GM19035 (cell line): ENCODE measurements around the gene KLC1.
"Not testable (repeated sequence)": the region's sequence is repeated elsewhere in the genome, so short reads cannot be mapped to it uniquely, and the experiment has no call there.

Experiments
- ATAC-seq: cut with Tn5 transposase; IDR thresholded peaks from one replicate; pipeline ENCODE4 v1.9.1; 2021; ENCODE audit not compliant: unreplicated experiment

KLC1 gene

GRCh38 chr14:103628684-103629502, at the start of gene KLC1:
Gene KLC1 (plus strand): TSS chr14:103629211. CDS start chr14:103654565, 25,354 bp downstream.
- peak; percentile 65 for ATAC-seq

GRCh38 chr14:103581206-103581605, 47.8 kb upstream of the KLC1 start:
- no peak for ATAC-seq

DNA sequence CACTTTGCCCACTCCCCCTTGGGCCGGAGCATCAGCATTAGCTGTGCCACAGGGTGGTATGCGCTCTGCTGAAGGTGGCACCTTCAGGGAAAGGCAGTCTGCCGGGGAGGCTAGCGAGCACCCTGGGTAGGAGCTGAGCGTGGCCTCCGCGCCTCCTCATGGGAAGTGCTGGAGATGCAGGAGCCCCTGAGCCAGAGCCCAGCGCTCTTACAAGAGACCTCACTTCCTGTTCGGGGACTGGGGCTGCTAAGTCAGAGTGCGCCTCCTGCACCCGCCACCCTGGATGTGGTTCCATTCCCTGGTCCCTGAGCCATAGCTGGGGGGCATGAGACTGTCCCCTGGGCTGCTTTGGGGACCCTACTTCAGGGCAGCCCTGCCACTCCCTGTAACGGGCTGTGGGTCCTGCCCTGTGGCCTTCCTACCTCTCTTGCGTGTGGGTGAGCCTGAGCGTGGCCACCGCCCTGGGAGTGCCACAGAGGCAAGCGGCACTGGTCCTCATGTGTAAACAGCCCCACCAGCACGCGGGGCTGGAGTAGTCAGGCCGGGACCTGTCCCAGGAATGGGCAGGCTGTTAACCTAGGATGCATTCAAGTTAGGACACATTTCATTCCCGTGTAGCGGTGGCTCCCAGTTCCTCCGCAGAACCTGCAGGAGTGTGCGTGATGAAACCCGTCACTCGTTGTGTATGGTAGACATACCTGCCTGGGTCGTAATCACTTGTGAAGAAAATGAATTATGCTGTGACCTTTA, 46.9 kb upstream of the KLC1 start:
- no peak for ATAC-seq

GRCh38 chr14:103584326-103584915, 44.6 kb upstream of the KLC1 start:
- no peak for ATAC-seq

- ATAC-seq: peak; percentile 91
Observed at GRCh38 chr14:103593577-103593976, 35.4 kb upstream of the KLC1 start.

- ATAC-seq: no peak
Observed at GRCh38 chr14:103594265-103594664, 34.7 kb upstream of the KLC1 start.

GRCh38 chr14:103597623-103598377, 31.2 kb upstream of the KLC1 start:
- no peak for ATAC-seq

DNA sequence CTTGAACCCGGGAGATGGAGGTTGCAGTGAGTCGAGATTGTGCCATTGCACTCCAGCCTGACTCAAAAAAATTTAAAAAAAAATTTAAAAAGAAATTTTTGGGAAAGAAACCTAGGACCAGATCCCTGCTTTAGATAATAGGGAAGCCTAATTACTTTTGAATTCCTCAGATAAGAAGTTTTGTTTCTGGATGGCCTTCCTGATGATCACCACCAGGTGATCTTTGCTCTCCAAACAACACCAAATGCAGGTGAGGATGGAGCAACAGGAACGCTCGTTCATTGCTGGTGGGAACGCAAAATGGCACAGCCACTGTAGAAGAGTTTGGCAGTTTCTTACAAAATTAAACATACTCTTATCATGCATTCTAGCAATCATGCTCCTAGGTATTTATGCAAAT, 28.5 kb upstream of the KLC1 start:
- ATAC-seq: no peak

DNA sequence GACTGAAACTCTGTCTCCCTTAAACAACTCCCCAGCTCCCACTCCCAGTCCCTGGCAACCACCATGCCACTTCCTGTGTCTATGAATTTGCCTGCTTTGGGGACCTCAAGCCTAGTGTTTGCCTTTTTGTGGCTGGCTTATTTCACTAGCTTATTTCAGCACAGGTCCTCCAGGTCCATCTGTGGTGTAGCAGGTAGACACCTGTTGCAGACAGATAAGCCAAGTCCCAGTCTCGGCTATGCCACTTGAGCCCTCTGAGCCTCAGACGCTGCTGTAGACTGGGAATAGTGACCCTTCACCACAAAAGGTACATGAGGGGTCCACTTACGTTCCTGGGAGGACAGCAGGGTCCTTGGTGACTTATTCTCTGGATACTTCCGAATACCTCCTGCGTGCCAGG, 24.4 kb upstream of the KLC1 start:
- ATAC-seq: no peak

- ATAC-seq: peak; percentile 77
Observed at GRCh38 chr14:103606963-103607668, 21.9 kb upstream of the KLC1 start.

GRCh38 chr14:103607822-103608221, 21.2 kb upstream of the KLC1 start:
- no peak for ATAC-seq

DNA sequence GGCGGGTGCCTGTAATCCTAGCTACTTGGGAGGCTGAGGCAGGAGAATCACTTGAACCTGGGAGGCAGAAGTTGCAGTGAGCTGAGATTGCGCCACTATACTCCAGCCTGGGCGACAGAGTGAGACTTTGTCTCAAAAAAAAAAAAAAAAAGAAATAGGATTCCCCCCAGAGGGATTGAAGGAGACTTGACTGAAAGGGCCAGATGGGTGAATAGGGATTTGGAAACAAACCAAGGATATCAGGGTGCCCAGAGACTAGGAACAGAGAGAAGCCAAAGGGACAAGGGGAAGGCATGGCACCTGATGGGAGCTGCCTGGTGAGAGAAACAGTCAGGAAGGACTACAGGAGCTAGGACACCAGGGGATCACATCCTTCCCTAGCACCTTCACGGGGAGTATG, 19.9 kb upstream of the KLC1 start:
- ATAC-seq: not testable (repeated sequence)

DNA sequence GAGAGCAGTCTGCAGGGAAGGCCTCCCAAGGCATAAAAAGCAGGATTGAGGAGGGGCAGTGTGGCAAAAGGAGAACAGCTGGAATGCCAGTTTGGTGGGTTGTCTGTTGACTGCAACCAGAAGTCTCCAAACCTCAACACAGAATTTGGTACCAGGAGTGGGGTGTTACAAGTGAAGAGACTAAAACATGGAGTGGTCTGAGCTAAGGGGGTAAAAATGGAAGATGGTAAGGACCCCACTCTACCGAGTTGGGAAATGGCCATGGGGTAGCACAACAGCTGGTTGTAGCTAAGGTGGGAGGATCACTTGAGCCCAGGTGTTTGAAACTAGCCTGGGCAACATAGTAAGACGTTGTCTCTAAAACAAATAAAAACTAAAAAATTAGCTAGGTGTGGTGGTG, 17.8 kb upstream of the KLC1 start:
- no peak for ATAC-seq

- ATAC-seq: no peak
Observed at GRCh38 chr14:103613517-103613916, 15.5 kb upstream of the KLC1 start.

DNA sequence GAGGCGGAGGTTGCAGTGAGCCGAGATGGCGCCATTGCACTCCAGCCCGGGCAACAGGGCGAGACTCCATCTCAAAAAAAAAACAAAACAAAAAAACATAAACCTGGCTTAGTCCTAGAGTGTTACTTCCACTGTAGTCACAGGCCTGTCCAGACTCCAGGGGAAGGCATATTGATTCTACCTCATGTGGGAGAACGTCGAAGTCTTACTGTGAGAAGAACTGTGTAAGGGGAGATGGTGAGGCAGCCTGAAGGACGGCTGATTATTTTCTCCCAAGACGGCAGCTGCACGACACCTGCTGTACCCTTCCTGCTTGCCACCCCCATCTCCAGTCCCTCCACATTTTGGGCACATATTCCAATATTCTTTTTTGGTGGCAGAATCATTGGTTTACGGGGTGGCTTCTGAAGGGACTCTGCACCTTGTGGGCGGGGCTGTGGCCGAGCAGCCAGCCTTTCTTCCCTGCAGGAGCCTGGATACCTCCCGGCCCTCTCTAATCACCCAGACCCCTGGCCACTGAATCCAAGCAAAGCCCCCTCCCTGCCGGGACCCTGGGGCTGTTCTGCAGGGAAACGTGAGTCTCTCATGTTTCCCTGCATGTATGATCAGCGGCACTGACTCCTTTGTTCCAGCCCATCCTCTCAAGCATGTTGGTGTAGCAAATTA, 12.2 kb upstream of the KLC1 start:
- no peak for ATAC-seq

GRCh38 chr14:103619057-103619456, 10.0 kb upstream of the KLC1 start:
- no peak for ATAC-seq

DNA sequence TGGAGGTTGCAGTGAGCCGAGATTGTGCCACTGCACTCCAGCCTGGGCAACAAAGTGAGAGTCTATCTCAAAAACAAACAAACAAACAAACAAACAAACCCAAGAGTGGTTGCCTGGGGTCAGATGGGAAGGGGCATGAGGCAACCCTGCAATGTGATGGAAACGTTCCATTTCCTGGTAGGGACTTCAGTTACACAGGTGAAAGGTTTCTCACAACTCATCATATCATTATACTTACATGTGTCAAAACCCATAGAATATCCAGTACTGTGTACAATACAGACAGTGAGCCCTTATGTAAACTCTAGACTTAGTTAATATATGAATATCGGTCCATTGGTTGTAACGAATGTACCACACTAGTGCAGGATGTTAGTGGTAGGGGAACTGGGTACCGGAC, 7.2 kb upstream of the KLC1 start:
- ATAC-seq: no peak

GRCh38 chr14:103623308-103623707, 5.7 kb upstream of the KLC1 start:
- ATAC-seq: no peak

- no peak for ATAC-seq
Observed at GRCh38 chr14:103623883-103624482, 5.0 kb upstream of the KLC1 start.

- ATAC-seq: no peak
Observed at GRCh38 chr14:103624860-103625259, 4.2 kb upstream of the KLC1 start.
